Neural cell (in vitro differentiated cells): ENCODE measurements around the gene RASSF8.

Experiments
- CTCF ChIP-seq: fragments of 450-650 bp; IDR thresholded peaks from 2 replicates; pipeline ENCODE4 v1.5.1; 2014; ENCODE audit warnings: antibody characterized with exemption, mild to moderate bottlenecking, moderate library complexity; ENCODE audit not compliant: poor library complexity, severe bottlenecking
- EZH2 ChIP-seq: fragments of 200-600, 300-800 bp; shearing (Covaris generic), sonication (generic); IDR thresholded peaks from 2 replicates; pipeline ENCODE4 v1.6.1; 2014; ENCODE audit warnings: antibody characterized with exemption, low read length, borderline replicate concordance, mild to moderate bottlenecking; ENCODE audit not compliant: insufficient read depth, poor library complexity, severe bottlenecking
- POLR2AphosphoS5 ChIP-seq: IDR thresholded peaks from 2 replicates; pipeline ENCODE4 v1.6.1; 2012

GRCh38 chr12:26043135-26044006, 84.9 kb downstream of the RASSF8 start:
- no peak for TF ChIP-seq POLR2AphosphoS5
- TF ChIP-seq EZH2, result no peak
- no peak for TF ChIP-seq CTCF
